ENCODE data around the gene EIF5. TPM values are rescaled to one million over a fixed set of nuclear protein-coding genes. Genes with fewer than 3 reads are reported as not detected.

Gene EIF5
- total RNA-seq, 1 donor from 2014 or later = 186 TPM

- H3K27ac ChIP-seq = no peak overlapping the region
- intact Hi-C loops (cut with DNase I) = no loop called here
- TF ChIP-seq POLR2AphosphoS5 (IDR thresholded peaks at IDR 0.05; ENCODE audit: insufficient read depth in 1 of 2, low read depth in 1 of 2) = no peak
- TF ChIP-seq, protein P1, sequence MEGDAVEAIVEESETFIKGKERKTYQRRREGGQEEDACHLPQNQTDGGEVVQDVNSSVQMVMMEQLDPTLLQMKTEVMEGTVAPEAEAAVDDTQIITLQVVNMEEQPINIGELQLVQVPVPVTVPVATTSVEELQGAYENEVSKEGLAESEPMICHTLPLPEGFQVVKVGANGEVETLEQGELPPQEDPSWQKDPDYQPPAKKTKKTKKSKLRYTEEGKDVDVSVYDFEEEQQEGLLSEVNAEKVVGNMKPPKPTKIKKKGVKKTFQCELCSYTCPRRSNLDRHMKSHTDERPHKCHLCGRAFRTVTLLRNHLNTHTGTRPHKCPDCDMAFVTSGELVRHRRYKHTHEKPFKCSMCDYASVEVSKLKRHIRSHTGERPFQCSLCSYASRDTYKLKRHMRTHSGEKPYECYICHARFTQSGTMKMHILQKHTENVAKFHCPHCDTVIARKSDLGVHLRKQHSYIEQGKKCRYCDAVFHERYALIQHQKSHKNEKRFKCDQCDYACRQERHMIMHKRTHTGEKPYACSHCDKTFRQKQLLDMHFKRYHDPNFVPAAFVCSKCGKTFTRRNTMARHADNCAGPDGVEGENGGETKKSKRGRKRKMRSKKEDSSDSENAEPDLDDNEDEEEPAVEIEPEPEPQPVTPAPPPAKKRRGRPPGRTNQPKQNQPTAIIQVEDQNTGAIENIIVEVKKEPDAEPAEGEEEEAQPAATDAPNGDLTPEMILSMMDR (IDR thresholded peaks at IDR 0.05) = no peak
- TF ChIP-seq POLR2A (IDR thresholded peaks at IDR 0.05) = no peak
- no peaks in the 10 kb centered on the region for H3K27me3 ChIP-seq
- no peaks in the 10 kb centered on the region for H3K4me1 ChIP-seq
- H3K4me3 ChIP-seq = no peak overlapping the region
- H3K36me3 ChIP-seq = no peaks in the 10 kb centered on the region
- DNase-seq (ENCODE audit: extremely low spot score in 2 of 2) = no peak
- H3K9me3 ChIP-seq = peaks cover 4% of the 10 kb centered on the region
Observed at GRCh38 chr14:103366741-103367140, 32.7 kb downstream of the EIF5 start.

DNA sequence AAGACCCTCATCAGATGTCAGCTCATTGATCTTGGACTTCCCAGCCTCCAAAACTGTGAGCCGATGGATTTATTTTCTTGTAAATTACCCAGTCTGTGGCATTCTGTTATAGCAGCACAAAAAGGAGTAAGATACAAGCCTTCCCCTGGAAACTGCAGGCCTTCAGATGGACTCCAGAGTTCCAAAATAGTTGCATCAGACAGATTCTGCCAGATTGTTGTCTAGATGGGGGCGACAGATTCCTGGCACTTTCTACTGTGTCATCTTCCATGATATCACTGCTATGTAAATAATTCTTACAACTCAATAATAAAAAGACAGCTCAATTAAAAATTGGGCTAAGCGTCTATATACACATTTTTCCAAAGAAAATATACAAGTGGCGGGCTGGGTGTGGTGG lies 34.0 kb downstream of the EIF5 start:
- H3K36me3 ChIP-seq = no peaks in the 10 kb centered on the region
- H3K27me3 ChIP-seq = no peaks in the 10 kb centered on the region
- H3K27ac ChIP-seq = no peak overlapping the region
- H3K4me1 ChIP-seq = no peaks in the 10 kb centered on the region
- no peaks in the 10 kb centered on the region for H3K9me3 ChIP-seq
- TF ChIP-seq POLR2AphosphoS5 (IDR thresholded peaks at IDR 0.05; ENCODE audit: insufficient read depth in 1 of 2, low read depth in 1 of 2) = no peak
- TF ChIP-seq, protein P1 (IDR thresholded peaks at IDR 0.05) = no peak
- no peak for DNase-seq (ENCODE audit: extremely low spot score in 2 of 2)
- intact Hi-C loops (cut with DNase I) = no loop called here
- no peak overlapping the region for H3K4me3 ChIP-seq

DNA sequence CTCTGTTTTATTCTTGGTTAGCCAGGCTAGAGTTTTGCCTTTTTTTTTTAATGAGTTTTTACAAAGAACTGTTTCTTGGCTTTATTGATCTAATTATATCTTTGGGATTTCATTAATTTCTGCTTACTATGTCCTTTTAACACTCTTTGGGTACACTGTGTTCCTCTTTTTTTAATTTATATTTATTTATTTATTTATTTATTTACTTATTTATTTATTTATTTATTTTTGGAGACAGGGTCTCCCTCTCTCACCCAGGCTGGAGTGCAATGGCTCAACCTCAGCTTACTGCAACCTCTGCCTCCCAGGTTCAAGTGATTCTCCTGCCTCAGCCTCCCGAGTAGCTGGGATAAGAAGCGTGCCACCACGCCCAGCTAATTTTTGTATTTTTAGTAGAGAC lies 36.0 kb downstream of the EIF5 start:
- Histone ChIP-seq H3K36me3 (no peaks in the 10 kb centered on the region), H3K4me1 (no peaks in the 10 kb centered on the region), H3K4me3 (no peak overlapping the region), H3K9me3 (no peaks in the 10 kb centered on the region), H3K27ac (no peak overlapping the region), H3K27me3 (no peaks in the 10 kb centered on the region)
- DNase-seq (ENCODE audit: extremely low spot score in 2 of 2) = no peak
- TF ChIP-seq, protein P1 (IDR thresholded peaks at IDR 0.05) = no peak
- no peak for TF ChIP-seq POLR2AphosphoS5 (IDR thresholded peaks at IDR 0.05; ENCODE audit: insufficient read depth in 1 of 2, low read depth in 1 of 2)
- TF ChIP-seq POLR2A (IDR thresholded peaks at IDR 0.05) = no peak
- intact Hi-C loops (cut with DNase I) = no loop called here

DNA sequence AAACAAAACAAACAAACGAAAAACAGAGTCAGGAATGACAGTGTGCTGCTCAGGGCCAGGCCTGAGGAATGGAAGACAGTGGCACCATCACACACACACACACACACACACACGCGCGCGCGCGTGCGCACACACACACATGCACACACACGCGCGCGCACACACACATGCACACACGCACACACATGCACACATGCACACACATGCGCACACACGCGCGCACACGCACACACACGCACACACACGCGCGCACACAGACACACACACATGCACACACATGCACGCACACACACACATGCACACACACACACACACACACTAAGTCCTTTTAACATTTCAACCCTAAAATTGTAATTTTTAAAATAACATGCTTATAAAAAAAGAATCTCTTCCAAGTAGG lies 38.0 kb downstream of the EIF5 start:
- Histone ChIP-seq H3K27ac (no peak overlapping the region), H3K36me3 (no peaks in the 10 kb centered on the region), H3K9me3 (no peaks in the 10 kb centered on the region), H3K27me3 (no peaks in the 10 kb centered on the region), H3K4me1 (no peaks in the 10 kb centered on the region), H3K4me3 (no peak overlapping the region)
- intact Hi-C loops (cut with DNase I) = no loop called here
- no peak for DNase-seq (ENCODE audit: extremely low spot score in 2 of 2)
- TF ChIP-seq, protein P1 (IDR thresholded peaks at IDR 0.05) = no peak
- TF ChIP-seq POLR2AphosphoS5 (IDR thresholded peaks at IDR 0.05; ENCODE audit: insufficient read depth in 1 of 2, low read depth in 1 of 2) = no peak
- TF ChIP-seq POLR2A (IDR thresholded peaks at IDR 0.05) = no peak

DNA sequence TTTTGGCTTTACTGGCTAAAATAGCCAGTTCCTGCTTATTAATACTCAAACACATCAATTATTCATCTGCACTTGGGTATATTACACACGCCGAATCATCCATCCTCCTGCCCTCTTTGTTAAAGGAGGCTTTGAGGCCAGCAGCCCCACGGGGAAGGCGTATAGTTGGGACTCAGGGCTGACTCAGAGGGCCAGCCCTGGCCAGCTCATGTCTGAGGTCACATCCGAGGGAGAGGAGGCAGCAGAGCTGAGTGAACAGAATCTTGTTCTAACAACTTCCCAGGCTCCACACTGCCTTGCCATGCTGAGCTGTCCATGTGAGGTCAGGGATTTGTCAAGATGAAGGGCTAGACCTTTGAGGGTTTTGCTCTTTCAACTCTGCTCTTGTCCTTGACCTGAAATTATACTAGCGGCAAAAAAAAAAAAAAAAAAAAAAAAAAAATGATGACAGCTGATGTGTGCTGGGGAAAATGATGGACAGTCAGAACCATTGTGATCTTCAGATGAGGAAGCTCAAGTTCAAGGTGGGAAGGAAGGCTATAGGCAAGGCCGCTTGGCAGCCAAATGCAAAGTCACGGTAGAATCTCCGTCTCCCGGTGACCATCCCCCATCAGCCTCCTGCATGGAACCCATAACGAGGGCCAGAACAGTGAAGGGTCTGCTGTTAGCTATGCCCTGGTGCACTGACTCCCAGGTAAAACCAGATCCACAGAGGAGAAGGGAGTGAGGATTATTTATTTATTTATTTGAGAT lies 38.7 kb downstream of the EIF5 start:
- intact Hi-C loops (cut with DNase I) = no loop called here
- no peaks in the 10 kb centered on the region for H3K27me3 ChIP-seq
- no peaks in the 10 kb centered on the region for H3K9me3 ChIP-seq
- H3K36me3 ChIP-seq = no peaks in the 10 kb centered on the region
- TF ChIP-seq, protein P1 (IDR thresholded peaks at IDR 0.05) = no peak
- TF ChIP-seq POLR2A (IDR thresholded peaks at IDR 0.05) = no peak
- TF ChIP-seq POLR2AphosphoS5 (IDR thresholded peaks at IDR 0.05; ENCODE audit: insufficient read depth in 1 of 2, low read depth in 1 of 2) = peak in 1 of 2 donors; percentile 64
- no peak for DNase-seq (ENCODE audit: extremely low spot score in 2 of 2)
- H3K27ac ChIP-seq = no peak overlapping the region
- no peak overlapping the region for H3K4me3 ChIP-seq
- no peaks in the 10 kb centered on the region for H3K4me1 ChIP-seq
